Measurements from ENCODE around the gene SCN3A.

SCN3A gene

GRCh38 chr2:165191096-165191728 lies 12.6 kb downstream of the SCN3A start:
- no peak for DNase-seq (ENCODE audit: low read depth)

DNA sequence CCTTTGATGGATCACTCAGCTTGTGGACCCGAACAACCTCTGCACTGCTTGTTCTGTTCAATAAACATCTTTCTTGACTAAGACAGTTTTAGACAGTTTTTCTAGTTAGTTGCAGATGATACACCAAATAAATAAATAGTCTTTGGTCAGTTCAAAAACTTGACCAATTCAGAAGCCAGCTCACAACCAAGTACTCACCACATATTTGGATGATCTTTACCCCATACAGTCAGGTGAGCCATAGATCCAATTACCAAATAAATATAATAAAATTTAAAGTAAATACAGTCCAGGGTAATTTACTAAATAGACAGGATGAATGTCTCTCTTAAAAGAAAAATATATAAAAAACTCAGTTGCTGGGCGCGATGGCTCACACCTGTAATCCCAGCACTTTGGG lies 18.2 kb downstream of the SCN3A start:
- no peak for DNase-seq (ENCODE audit: low read depth)

GRCh38 chr2:165182029-165182428 lies 21.8 kb downstream of the SCN3A start:
- DNase-seq (ENCODE audit: low read depth) = no peak

GRCh38 chr2:165176780-165177179 lies 27.1 kb downstream of the SCN3A start:
- no peak for DNase-seq (ENCODE audit: low read depth)

GRCh38 chr2:165173215-165173614 lies 30.6 kb downstream of the SCN3A start:
- DNase-seq (ENCODE audit: low read depth) = no peak

- no peak for DNase-seq (ENCODE audit: low read depth)
Measured at GRCh38 chr2:165164201-165164600, 39.6 kb downstream of the SCN3A start.

- DNase-seq (ENCODE audit: low read depth) = no peak
Measured at GRCh38 chr2:165163761-165164160, 40.1 kb downstream of the SCN3A start.

- DNase-seq (ENCODE audit: low read depth) = no peak
Measured at GRCh38 chr2:165162466-165162865, 41.4 kb downstream of the SCN3A start.

GRCh38 chr2:165161510-165161909 lies 42.3 kb downstream of the SCN3A start:
- DNase-seq (ENCODE audit: low read depth) = no peak

DNA sequence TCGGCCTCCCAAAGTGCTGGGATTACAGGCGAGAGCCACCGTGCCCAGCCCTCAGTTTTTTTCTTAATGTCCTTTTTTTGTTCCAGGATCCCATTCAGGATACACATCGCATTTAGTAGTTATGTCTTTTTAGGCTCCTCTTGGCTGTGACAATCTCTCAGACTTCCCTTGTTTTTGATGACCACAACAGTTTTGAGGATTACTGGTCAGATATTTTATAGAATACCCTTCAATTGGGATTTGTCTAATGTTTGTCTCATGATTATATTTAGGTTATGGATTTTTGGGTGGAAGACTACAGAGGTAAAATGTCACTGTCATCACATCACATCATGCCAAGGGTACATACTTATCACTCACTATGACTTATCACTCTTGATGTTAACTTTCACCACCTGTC lies 46.7 kb downstream of the SCN3A start:
- DNase-seq (ENCODE audit: low read depth) = no peak

DNA sequence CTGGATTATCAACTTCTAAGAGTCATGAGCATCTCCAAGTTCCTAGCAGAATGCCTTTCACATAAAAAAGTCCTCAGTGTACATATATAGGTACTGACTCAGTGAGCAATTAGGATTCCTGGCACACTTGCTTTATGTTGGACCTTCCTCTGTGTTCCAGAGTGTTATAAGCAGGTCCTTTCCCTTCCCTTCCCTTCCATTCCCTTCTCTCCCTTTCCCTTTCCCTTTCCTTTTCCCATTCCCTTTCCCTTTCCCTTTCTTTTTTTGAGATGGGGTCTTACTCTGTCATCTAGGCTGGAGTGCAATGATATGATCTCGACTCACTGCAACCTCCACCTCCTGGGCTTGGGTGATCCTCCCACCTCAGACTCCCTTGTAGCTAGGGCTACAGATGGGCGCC lies 48.7 kb downstream of the SCN3A start:
- DNase-seq (ENCODE audit: low read depth) = no peak

- DNase-seq (ENCODE audit: low read depth) = no peak
Measured at GRCh38 chr2:165149439-165149838, 54.4 kb downstream of the SCN3A start.

DNA sequence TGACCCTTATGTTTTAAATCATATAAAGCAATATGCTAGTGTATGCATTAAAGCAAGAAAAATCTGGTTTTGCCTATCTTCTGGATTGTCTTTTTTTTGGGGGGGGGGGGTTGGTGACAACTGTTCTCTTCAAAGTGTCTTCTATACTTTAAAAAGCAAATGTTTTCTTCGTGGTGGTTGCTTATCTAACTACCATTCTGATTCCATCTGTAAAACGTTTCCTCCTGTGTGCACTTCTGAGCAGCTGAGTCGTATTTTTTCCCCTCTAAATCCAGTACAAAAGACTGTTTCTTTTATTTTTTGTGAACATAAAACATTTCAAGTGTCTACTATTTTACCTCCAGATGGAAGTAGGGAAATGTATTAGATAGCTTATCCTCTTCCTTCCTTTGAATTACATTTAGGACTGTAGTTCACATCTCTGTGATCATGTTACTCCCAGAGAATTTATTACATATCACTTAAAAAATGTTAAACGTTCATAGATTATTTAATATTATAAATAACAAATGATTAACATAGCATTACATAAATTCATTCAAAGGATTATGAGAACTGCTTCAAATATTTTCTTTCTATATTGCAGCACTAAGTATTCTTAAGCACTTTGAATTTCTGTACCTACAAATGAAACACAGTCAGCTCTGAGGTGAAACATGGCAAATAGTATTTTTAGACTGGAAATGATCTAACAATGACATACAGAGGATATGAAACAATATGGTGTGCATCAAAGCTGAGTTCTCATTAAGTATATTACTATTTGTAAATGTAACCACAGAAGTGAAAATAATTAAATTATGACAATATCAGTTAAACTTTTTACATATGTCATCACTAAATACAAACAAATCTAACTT lies 56.4 kb downstream of the SCN3A start:
- no peak for DNase-seq (ENCODE audit: low read depth)

DNA sequence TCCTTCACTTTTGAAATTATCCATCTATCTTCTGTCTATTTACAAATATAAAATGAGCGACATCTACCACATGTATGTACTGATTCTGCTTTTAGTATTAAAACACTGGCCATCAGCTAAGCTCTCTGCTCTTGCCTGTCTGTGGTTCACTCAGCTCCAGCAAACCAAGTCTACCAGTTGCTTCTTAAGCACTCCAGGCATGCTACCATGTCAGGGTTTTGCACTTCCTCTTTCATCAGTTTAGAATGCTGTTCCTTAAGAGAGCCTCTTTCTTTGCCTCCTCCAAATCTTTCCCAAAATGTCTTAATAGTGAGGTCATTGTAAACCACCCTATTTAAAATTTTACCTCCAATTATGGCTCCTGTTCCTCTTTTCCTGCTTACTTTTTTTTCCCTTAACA lies 59.5 kb downstream of the SCN3A start:
- no peak for DNase-seq (ENCODE audit: low read depth)

DNA sequence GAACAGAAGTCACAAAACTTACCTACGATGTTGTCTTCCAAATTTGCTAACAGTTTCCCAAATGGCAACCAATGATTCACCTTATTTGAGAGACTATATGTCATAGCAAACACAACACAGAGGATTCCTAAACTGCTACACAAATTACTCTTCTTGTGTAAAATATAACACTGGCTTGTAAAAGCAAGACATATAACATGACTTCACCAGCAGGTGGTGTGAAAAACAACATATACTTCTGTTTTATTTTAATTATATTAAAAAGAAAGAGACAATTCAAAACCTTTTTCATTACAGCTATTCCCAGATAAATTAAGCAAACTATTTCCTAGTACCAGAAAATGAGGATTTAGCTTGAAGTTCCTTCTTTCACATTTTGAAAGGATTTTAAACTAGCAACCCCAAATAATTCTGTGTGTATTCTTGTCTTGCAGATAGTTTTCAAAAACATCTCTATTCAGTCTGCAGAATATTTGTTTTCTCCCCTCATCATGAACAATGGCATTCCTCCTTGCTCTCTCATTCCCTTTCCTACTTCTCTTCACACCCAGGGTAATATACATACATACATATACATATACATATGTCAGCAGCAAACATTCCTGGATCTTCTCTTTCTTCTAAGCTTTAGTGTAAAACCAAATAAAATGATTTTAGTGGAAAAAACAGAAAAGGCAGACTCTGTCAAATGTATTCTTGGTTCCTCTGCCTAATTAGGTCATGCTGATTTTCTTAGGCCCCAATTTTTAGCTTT lies 62.1 kb downstream of the SCN3A start:
- no peak for DNase-seq (ENCODE audit: low read depth)

DNA sequence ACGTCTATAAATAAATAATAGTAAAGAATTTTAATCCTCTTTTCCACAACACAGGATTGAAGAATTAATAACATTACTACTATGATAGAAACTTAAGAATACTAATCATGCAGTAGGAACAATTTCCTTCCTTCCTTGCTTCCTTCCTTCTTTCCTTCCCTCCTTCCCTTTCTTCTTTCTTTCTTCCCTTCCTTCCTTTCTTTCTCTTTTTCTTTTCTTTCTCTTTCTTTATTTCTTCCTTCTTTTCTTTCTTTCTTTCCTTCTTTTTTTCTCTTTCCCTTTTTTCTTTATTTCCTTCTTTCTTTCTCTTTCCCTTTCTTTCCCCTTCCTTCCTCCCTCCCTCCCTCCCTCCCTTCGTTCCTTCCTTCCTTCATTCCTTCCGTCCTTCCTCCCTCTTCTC lies 77.6 kb downstream of the SCN3A start:
- no peak for DNase-seq (ENCODE audit: low read depth)

GRCh38 chr2:165122521-165122920 lies 81.3 kb downstream of the SCN3A start:
- DNase-seq (ENCODE audit: low read depth) = no peak

DNA sequence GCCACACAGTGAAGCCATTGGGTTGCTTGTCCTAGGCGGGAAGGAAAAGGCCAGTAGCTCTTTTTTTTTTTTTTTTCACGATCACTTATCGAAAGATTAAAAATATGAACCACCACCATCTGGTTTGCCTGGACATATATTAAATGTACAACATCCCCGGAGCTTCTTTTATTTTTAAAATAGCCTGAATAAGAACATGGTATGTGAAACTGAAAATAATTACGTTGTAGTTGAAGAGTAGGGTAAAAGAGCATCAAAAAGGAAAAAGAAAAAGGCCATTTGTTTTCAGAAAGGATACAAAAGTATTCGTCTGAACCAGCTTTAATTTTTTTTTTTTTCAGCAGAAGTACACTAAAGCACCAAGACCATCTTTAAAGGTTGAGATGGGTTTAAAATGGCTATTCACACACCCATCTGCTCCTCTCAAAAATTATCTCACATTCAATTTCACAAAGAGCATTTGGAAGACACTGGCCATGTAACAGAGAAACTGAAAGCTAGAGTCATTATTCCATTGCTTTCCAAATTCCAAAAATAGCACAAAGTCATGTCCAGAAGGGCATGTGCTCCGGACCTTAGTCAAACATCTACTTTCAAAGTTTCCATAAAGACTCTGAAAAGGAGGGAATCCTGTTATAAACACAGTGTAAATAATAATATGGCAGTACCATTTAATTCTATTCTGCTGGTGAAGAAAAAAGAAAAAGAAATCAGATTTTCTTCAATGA lies 82.9 kb downstream of the SCN3A start:
- DNase-seq (ENCODE audit: low read depth) = no peak

DNA sequence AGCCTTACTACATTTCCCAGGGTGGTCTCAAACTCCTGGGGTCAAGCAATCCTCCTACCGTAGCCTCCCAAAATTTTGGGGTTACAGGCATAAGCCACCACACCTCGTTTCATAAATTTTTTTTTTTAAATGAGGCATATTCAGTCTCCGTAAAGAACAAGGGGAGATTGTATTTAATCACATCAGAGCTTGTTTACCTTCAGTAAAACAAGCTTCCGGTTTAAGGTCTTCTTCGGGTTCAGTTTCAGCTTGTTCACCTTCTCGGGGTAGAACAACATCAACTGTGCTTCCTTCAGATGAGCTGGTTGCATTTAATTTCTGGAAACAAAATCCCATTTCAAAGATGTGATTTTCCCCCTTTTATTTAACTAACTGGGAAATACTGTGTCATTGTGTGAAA lies 88.6 kb downstream of the SCN3A start:
- no peak for DNase-seq (ENCODE audit: low read depth)

GRCh38 chr2:165114346-165114939 lies 89.4 kb downstream of the SCN3A start:
- DNase-seq (ENCODE audit: low read depth) = no peak

GRCh38 chr2:165113414-165113813 lies 90.4 kb downstream of the SCN3A start:
- DNase-seq (ENCODE audit: low read depth) = no peak

GRCh38 chr2:165112789-165113188 lies 91.1 kb downstream of the SCN3A start:
- DNase-seq (ENCODE audit: low read depth) = no peak

Measured in T-helper 22 cell (primary cell).